PC-3 (cell line): Measurements from ENCODE around the gene UBP1. TPM values are rescaled to one million over a fixed set of nuclear protein-coding genes. Genes with fewer than 3 reads are reported as not detected.

Experiments used
- ATAC-seq: fragments of 200-7000 bp; cut with Tn5 transposase; 2 replicates; pipeline ENCODE4 v1.9.1; 2020; ENCODE audit warnings: mild to moderate bottlenecking, moderate library complexity
- BruUV-seq: library from RNA; stranded (reverse); fragments of 400-500 nt; replicated peaks from 2 replicates; lab custom pipeline; 2021; lab: Mats Ljungman, UMichigan
- CTCF ChIA-PET: fragments of 300-600 bp; sonication (Branson Sonifier 250); formaldehyde crosslinking; loops from one replicate; lab custom pipeline; 2022; ENCODE audit warnings: antibody characterized with exemption; lab: Charles Lee
- POLR2A ChIA-PET: fragments of 300-600 bp; sonication (Branson Sonifier 250); formaldehyde crosslinking; loops from one replicate; lab custom pipeline; 2022; ENCODE audit warnings: antibody characterized with exemption; ENCODE audit not compliant: unreplicated experiment; lab: Charles Lee
- DNase-seq: peaks from one replicate; pipeline ENCODE4 v3.0.0-alpha.2; 2015
- H2AFZ ChIP-seq: fragments of 300-600 bp; sonication (generic); 2 replicates; pipeline ENCODE4 v1.6.0; 2016; ENCODE audit warnings: antibody characterized with exemption, low read length
- H3F3A ChIP-seq: fragments of 300-600 bp; sonication (generic); one replicate; pipeline ENCODE4 v1.6.0; 2017; ENCODE audit warnings: antibody characterized with exemption, low read length, control low read depth, mild to moderate bottlenecking; ENCODE audit not compliant: unreplicated experiment
- H3K27ac ChIP-seq: fragments of 300-600 bp; sonication (generic); 2 replicates; pipeline ENCODE4 v1.5.1; 2016; ENCODE audit warnings: mild to moderate bottlenecking, low read length
- H3K27me3 ChIP-seq: fragments of 300-600 bp; sonication (generic); 2 replicates; pipeline ENCODE4 v1.6.1; 2016; ENCODE audit warnings: low read length, mixed read lengths
- H3K36me3 ChIP-seq: fragments of 300-600 bp; sonication (generic); 2 replicates; pipeline ENCODE4 v1.6.1; 2016; ENCODE audit warnings: low read depth, mixed run types, low read length, mixed read lengths
- H3K4me1 ChIP-seq: fragments of 300-600 bp; sonication (generic); 2 replicates; pipeline ENCODE4 v1.5.1; 2016; ENCODE audit warnings: low read length; ENCODE audit not compliant: insufficient read depth
- H3K4me2 ChIP-seq: fragments of 300-600 bp; sonication (generic); 2 replicates; pipeline ENCODE4 v1.6.0; 2016; ENCODE audit warnings: low read length
- H3K4me3 ChIP-seq: fragments of 300-600 bp; sonication (generic); 2 replicates; pipeline ENCODE4 v1.5.1; 2016; ENCODE audit warnings: mild to moderate bottlenecking, low read length, mixed read lengths
- H3K79me2 ChIP-seq: fragments of 300-600 bp; sonication (generic); 2 replicates; pipeline ENCODE4 v1.6.1; 2017; ENCODE audit warnings: low read length, mixed read lengths
- H3K9ac ChIP-seq: fragments of 300-600 bp; sonication (generic); 2 replicates; pipeline ENCODE4 v1.6.0; 2016; ENCODE audit warnings: mild to moderate bottlenecking, low read length
- H3K9me2 ChIP-seq: fragments of 300-600 bp; sonication (generic); replicated peaks from 2 replicates; pipeline ENCODE4 v1.6.1; 2016; ENCODE audit warnings: mixed run types, low read length, mixed read lengths
- H3K9me3 ChIP-seq: fragments of 300-600 bp; sonication (generic); 2 replicates; pipeline ENCODE4 v1.6.1; 2016; ENCODE audit warnings: low read length, mixed read lengths
- H4K20me1 ChIP-seq: fragments of 300-600 bp; sonication (generic); 2 replicates; pipeline ENCODE4 v1.6.1; 2016; ENCODE audit warnings: low read length, mixed read lengths
- EZH2 ChIP-seq: fragments of 300-600 bp; sonication (generic); IDR thresholded peaks from one replicate; pipeline ENCODE4 v1.6.1; 2017; ENCODE audit warnings: antibody characterized with exemption, mild to moderate bottlenecking, low read length; ENCODE audit not compliant: unreplicated experiment
- EZH2phosphoT487 ChIP-seq: fragments of 300-600 bp; sonication (generic); IDR thresholded peaks from 2 replicates; pipeline ENCODE4 v1.6.1; 2018; ENCODE audit warnings: mild to moderate bottlenecking, antibody characterized with exemption, low read length, borderline replicate concordance
- intact Hi-C: fragments of 100-400 bp; cut with micrococcal nuclease; formaldehyde crosslinking; loops from 2 replicates; pipeline ENCODE4 v1.9.0; 2023
- total RNA-seq: library from RNA; depleted of rRNA; stranded (reverse); fragments of >200 nt; gene quantifications from 2 replicates; pipeline ENCODE4 v1.2.3, GENCODE V29; 2014
- TF ChIP-seq, protein P1 (sequence below): fragments of 300-600 bp; sonication (generic); conservative IDR thresholded peaks from 2 replicates; pipeline ENCODE4 v1.5.1; 2017; ENCODE audit warnings: antibody characterized with exemption, low read depth, mild to moderate bottlenecking, low read length

The UBP1 gene
- total RNA-seq, 1 experiment from 2014 or later, result 49.3 TPM

GRCh38 chr3:33363113-33363800 is 76.9 kb downstream of the UBP1 start:
- Histone ChIP-seq H3K27ac (peak overlapping the region; percentile 39), H3K4me2 (peak overlapping the region; percentile 27; the same call in 1 of the 2 replicates), H3K36me3 (no peaks in the 10 kb centered on the region), H4K20me1 (no peaks in the 10 kb centered on the region), H3K79me2 (no peaks in the 10 kb centered on the region), H3K9me3 (no peaks in the 10 kb centered on the region), H3K27me3 (no peaks in the 10 kb centered on the region), H3K9ac (no peak overlapping the region), H3K9me2 (no peaks in the 10 kb centered on the region), H2AFZ (no peak overlapping the region), H3K4me1 (peaks cover 54% of the 10 kb centered on the region), H3F3A (no peaks in the 10 kb centered on the region), H3K4me3 (no peak overlapping the region)
- TF ChIP-seq, protein P1, sequence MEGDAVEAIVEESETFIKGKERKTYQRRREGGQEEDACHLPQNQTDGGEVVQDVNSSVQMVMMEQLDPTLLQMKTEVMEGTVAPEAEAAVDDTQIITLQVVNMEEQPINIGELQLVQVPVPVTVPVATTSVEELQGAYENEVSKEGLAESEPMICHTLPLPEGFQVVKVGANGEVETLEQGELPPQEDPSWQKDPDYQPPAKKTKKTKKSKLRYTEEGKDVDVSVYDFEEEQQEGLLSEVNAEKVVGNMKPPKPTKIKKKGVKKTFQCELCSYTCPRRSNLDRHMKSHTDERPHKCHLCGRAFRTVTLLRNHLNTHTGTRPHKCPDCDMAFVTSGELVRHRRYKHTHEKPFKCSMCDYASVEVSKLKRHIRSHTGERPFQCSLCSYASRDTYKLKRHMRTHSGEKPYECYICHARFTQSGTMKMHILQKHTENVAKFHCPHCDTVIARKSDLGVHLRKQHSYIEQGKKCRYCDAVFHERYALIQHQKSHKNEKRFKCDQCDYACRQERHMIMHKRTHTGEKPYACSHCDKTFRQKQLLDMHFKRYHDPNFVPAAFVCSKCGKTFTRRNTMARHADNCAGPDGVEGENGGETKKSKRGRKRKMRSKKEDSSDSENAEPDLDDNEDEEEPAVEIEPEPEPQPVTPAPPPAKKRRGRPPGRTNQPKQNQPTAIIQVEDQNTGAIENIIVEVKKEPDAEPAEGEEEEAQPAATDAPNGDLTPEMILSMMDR, result no peak
- TF ChIP-seq EZH2, result no peak
- no peak for TF ChIP-seq EZH2phosphoT487
- BruUV-seq, result no TSS peak
- DNase-seq, result peak; percentile 85
- ChIA-PET POLR2A (no interaction called here), CTCF (interaction anchor here (1.1 kb wide), 1 partner anchor 10 kb away, joined by 3 read pairs; no protein-coding TSS in a partner anchor)
- peak; percentile 4 for ATAC-seq
- intact Hi-C loops, result loop anchor here (2.0 kb wide), 1 partner anchor 152 kb away; no protein-coding TSS in a partner anchor

DNA sequence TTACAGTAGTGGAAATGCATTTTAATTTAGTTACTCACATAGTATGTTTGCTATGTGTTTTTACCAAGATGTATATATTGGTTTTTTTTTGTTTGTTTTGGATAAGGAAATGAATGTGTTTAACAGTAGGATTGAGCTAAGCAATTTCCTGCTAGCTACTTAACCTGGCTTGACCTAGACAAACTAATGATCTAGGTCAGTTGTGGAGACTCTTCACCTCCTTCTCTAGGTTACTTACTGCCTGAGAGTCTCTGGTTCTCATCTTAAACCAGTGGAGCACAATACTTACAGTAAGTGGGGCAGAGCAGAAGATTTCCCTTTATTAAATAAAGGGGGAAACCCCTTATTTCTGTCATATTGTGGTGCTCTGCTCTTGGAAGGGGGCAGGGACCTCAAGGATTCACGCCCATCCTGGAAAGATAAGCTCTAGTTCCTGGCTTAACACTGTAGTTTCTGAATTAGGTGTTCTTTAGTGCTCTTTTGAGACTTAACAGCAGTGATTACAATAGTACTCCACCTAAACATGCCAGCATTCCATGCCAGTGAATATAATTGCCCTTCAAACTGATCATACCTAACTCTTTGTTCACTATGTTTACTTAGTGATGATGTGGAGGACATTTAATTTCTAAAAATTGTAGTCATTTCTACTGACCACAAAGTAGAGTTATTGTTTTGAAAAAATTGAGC is 79.9 kb downstream of the UBP1 start:
- CTCF ChIA-PET, result interaction anchor here (0.8 to 2.3 kb wide), 2 partner anchors 13 to 60 kb away, joined by 3 to 10 read pairs; no protein-coding TSS in a partner anchor

More for the DNA sequence above, 79.9 kb downstream of the UBP1 start:
- no peak for TF ChIP-seq EZH2phosphoT487
- TF ChIP-seq EZH2, result no peak
- TF ChIP-seq, protein P1, result no peak
- Histone ChIP-seq H3K9ac (peak overlapping the region; percentile 73), H3K27ac (peak overlapping the region; percentile 97), H4K20me1 (no peaks in the 10 kb centered on the region), H3F3A (no peaks in the 10 kb centered on the region), H3K4me3 (peak overlapping the region; percentile 55), H3K79me2 (no peaks in the 10 kb centered on the region), H3K36me3 (no peaks in the 10 kb centered on the region), H3K27me3 (no peaks in the 10 kb centered on the region), H3K4me1 (peaks cover 69% of the 10 kb centered on the region), H3K9me2 (no peaks in the 10 kb centered on the region), H3K4me2 (peak overlapping the region; percentile 84), H2AFZ (0 out of 2 replicates have a peak overlapping the region, but pooled peaks have one; percentile 15), H3K9me3 (no peaks in the 10 kb centered on the region)
- BruUV-seq, result TSS peak; percentile 82
- peak; percentile 95 for DNase-seq
- ATAC-seq, result peak; percentile 89
- intact Hi-C loops, result loop anchor here (1.0 kb wide), 1 partner anchor 60 kb away; no protein-coding TSS in a partner anchor
- POLR2A ChIA-PET, result interaction anchor here (0.5 to 1.0 kb wide), 2 partner anchors 61 to 68 kb away, joined by 3 to 10 read pairs; no protein-coding TSS in a partner anchor
